CD14-positive monocyte (primary cell): ENCODE results near the gene IGFBP2. TPM values are rescaled to one million over a fixed set of nuclear protein-coding genes. Genes with fewer than 3 reads are reported as not detected.

Source experiments
- DNase-seq, 3 donors: peaks; one replicate each; pipeline ENCODE4 v3.0.0-alpha.2; 2011 to 2022
- H2AFZ ChIP-seq: 2 replicates; pipeline ENCODE4 v1.6.0; 2012; ENCODE audit warnings: mild to moderate bottlenecking, low read depth, low read length, inconsistent platforms; ENCODE audit not compliant: insufficient read depth, poor library complexity, severe bottlenecking
- H3K27ac ChIP-seq, 2 donors: 1 replicate in 1 of 2; 2 replicates in 1 of 2; pipeline ENCODE4 v1.5.1; 2012 to 2013; ENCODE audit warnings: low read length in 2 of 2, control low read depth in 1 of 2, inconsistent platforms in 1 of 2, low read depth in 1 of 2, mild to moderate bottlenecking in 1 of 2
- H3K27me3 ChIP-seq, 2 donors: one replicate each; pipeline versions ENCODE4 v1.6.0 to v1.6.1; 2011 to 2013; ENCODE audit warnings: low read length in 2 of 2; ENCODE audit not compliant: control insufficient read depth in 2 of 2, insufficient read depth in 2 of 2
- H3K36me3 ChIP-seq, 2 donors: replicated peaks in 1 of 2; 1 replicate in 1 of 2; 2 replicates in 1 of 2; pipeline versions ENCODE4 v1.5.1 to v1.6.1; 2012 to 2013; ENCODE audit warnings: low read length in 2 of 2, control low read depth in 1 of 2, inconsistent platforms in 1 of 2, mild to moderate bottlenecking in 1 of 2; ENCODE audit not compliant: insufficient read depth in 2 of 2, control insufficient read depth in 1 of 2
- H3K4me1 ChIP-seq, 2 donors: 1 replicate in 1 of 2; 2 replicates in 1 of 2; pipeline versions ENCODE4 v1.5.1 to v1.6.1; 2012 to 2013; ENCODE audit warnings: low read length in 2 of 2, control low read depth in 1 of 2, inconsistent platforms in 1 of 2, mild to moderate bottlenecking in 1 of 2, moderate library complexity in 1 of 2; ENCODE audit not compliant: insufficient read depth in 2 of 2, control insufficient read depth in 1 of 2
- H3K4me2 ChIP-seq: replicated peaks from 2 replicates; pipeline ENCODE3; 2012; ENCODE audit warnings: low read length, moderate library complexity, mild to moderate bottlenecking; ENCODE audit not compliant: poor library complexity, severe bottlenecking; ENCODE audit errors: extremely low read depth
- H3K4me3 ChIP-seq, 3 experiments: fragments of 200-600 bp in 1 of 3; sonication (generic) in 1 of 3; replicated peaks in 1 of 3; 1 replicate in 2 of 3; 2 replicates in 1 of 3; pipeline ENCODE4 v1.5.1; 2011 to 2013; ENCODE audit warnings: low read length in 3 of 3, mild to moderate bottlenecking in 3 of 3, control low read depth in 2 of 3, low read depth in 2 of 3, inconsistent platforms in 1 of 3, moderate library complexity in 1 of 3
- H3K79me2 ChIP-seq: 2 replicates; pipeline ENCODE4 v1.6.0; 2012; ENCODE audit warnings: mild to moderate bottlenecking, control low read depth, inconsistent platforms, low read length, moderate library complexity; ENCODE audit not compliant: insufficient read depth
- H3K9ac ChIP-seq: 2 replicates; pipeline ENCODE4 v1.6.0; 2017; ENCODE audit warnings: low read length, mild to moderate bottlenecking; ENCODE audit not compliant: insufficient read depth, poor library complexity, severe bottlenecking
- H3K9me3 ChIP-seq, 2 donors: replicated peaks in 1 of 2; 1 replicate in 1 of 2; 2 replicates in 1 of 2; pipeline versions ENCODE4 v1.5.1 to v1.6.1; 2012 to 2013; ENCODE audit warnings: low read length in 2 of 2, control low read depth in 1 of 2; ENCODE audit not compliant: control insufficient read depth in 1 of 2, insufficient read depth in 1 of 2
- H4K20me1 ChIP-seq: 2 replicates; pipeline ENCODE4 v1.6.0; 2012; ENCODE audit warnings: mild to moderate bottlenecking, low read length, control low read depth, moderate library complexity; ENCODE audit not compliant: insufficient read depth
- H3K27ac Mint-ChIP-seq, 7 donors: one replicate each; pipeline ENCODE4 v1.8.0; 2020; ENCODE audit warnings: mild to moderate bottlenecking in 7 of 7, mixed read lengths in 7 of 7, moderate library complexity in 6 of 7, inconsistent platforms in 2 of 7
- H3K27me3 Mint-ChIP-seq, 3 donors: one replicate each; pipeline ENCODE4 v1.8.0; 2021 to 2022; ENCODE audit warnings: low read depth in 3 of 3, mild to moderate bottlenecking in 3 of 3, mixed read lengths in 3 of 3, moderate library complexity in 3 of 3, inconsistent platforms in 1 of 3
- H3K36me3 Mint-ChIP-seq, 2 donors: one replicate each; pipeline ENCODE4 v1.8.0; 2020; ENCODE audit warnings: mixed read lengths in 2 of 2, inconsistent platforms in 1 of 2, mild to moderate bottlenecking in 1 of 2
- H3K4me1 Mint-ChIP-seq: one replicate; pipeline ENCODE4 v1.8.0; 2020; ENCODE audit warnings: mild to moderate bottlenecking, mixed read lengths
- H3K4me3 Mint-ChIP-seq, 2 donors: one replicate each; pipeline ENCODE4 v1.8.0; 2020; ENCODE audit warnings: mild to moderate bottlenecking in 2 of 2, mixed read lengths in 2 of 2, moderate library complexity in 1 of 2
- H3K9me3 Mint-ChIP-seq, 7 donors: one replicate each; pipeline ENCODE4 v1.8.0; 2020 to 2022; ENCODE audit warnings: mixed read lengths in 7 of 7, mild to moderate bottlenecking in 6 of 7, moderate library complexity in 6 of 7, inconsistent platforms in 2 of 7
- CTCF ChIP-seq: fragments of 200-600 bp; IDR thresholded peaks from one replicate; pipeline ENCODE4 v1.8.0; 2022; ENCODE audit warnings: antibody characterized with exemption, mild to moderate bottlenecking
- WGBS: methylation state at CpG from one replicate; pipeline ENCODE4 v1.1.5; 2013; ENCODE audit warnings: missing lambda C conversion rate; ENCODE audit not compliant: insufficient coverage; 5-methylcytosine and 5-hydroxymethylcytosine counted together
- intact Hi-C, 2 donors: fragments of 100-400 bp; cut with micrococcal nuclease; formaldehyde crosslinking; loops; one replicate each; pipeline versions ENCODE4 v1.15.0 to v1.15.1; 2023
- polyA plus RNA-seq, 3 donors: library from polyadenylated mRNA; depleted of rRNA in 1 of 3; unstranded in 2 of 3; stranded (reverse) in 1 of 3; fragments of 300-500 nt in 2 of 3; fragments of >200 nt in 1 of 3; fragmentation: Illumina TruSeq in 2 of 3; gene quantifications; 1 replicate in 2 of 3; 2 replicates in 1 of 3; pipeline ENCODE4 v1.2.3, GENCODE V29; 2012 to 2021

Gene IGFBP2
- polyA plus RNA-seq, 3 donors = 1.6 TPM; not detected in 2

- H3K27me3 Mint-ChIP-seq = peaks cover 0 to 2% (median 2%) of the 10 kb centered on the region in 3 donors
- no peak overlapping the region for H3K4me3 Mint-ChIP-seq
- no peak for DNase-seq
- Histone ChIP-seq H3K27me3 (no peaks in the 10 kb centered on the region), H3K9me3 (no peaks in the 10 kb centered on the region), H3K9ac (no peak overlapping the region), H3K36me3 (no peaks in the 10 kb centered on the region), H3K4me3 (no peak overlapping the region), H3K27ac (no peak overlapping the region), H3K79me2 (no peaks in the 10 kb centered on the region), H3K4me1 (no peaks in the 10 kb centered on the region), H4K20me1 (no peaks in the 10 kb centered on the region), H2AFZ (no peak overlapping the region), H3K4me2 (no peak overlapping the region)
- H3K36me3 Mint-ChIP-seq = no peaks in the 10 kb centered on the region
- H3K27ac Mint-ChIP-seq = no peak overlapping the region
- H3K4me1 Mint-ChIP-seq = peaks cover 3% of the 10 kb centered on the region
- no peaks in the 10 kb centered on the region for H3K9me3 Mint-ChIP-seq
- TF ChIP-seq CTCF = no peak
- intact Hi-C loops = no loop called here
- 100% methylated on average over 1 of the region's 2 CpGs for WGBS
Measured at GRCh38 chr2:216654528-216655052, 21.4 kb downstream of the IGFBP2 start.

- Histone ChIP-seq H3K4me1 (no peaks in the 10 kb centered on the region), H3K4me2 (no peak overlapping the region), H3K79me2 (no peaks in the 10 kb centered on the region), H3K27me3 (no peaks in the 10 kb centered on the region), H3K9ac (no peak overlapping the region), H4K20me1 (no peaks in the 10 kb centered on the region), H3K27ac (no peak overlapping the region), H3K4me3 (no peak overlapping the region), H3K9me3 (no peaks in the 10 kb centered on the region), H3K36me3 (no peaks in the 10 kb centered on the region), H2AFZ (no peak overlapping the region)
- Mint-ChIP-seq H3K27ac (no peak overlapping the region), H3K4me1 (no peaks in the 10 kb centered on the region), H3K36me3 (no peaks in the 10 kb centered on the region), H3K9me3 (no peaks in the 10 kb centered on the region), H3K27me3 (peaks cover 0 to 4% (median 2%) of the 10 kb centered on the region in 3 donors), H3K4me3 (no peak overlapping the region)
- intact Hi-C loops = no loop called here
- 88% methylated on average over 14 of the region's 16 CpGs for WGBS
- no peak for DNase-seq
- TF ChIP-seq CTCF = no peak
Measured at GRCh38 chr2:216657086-216657855, 24.1 kb downstream of the IGFBP2 start.
